Non-pigmented ciliary epithelial cell (primary cell): ENCODE results near the gene LOXHD1.
A peak's percentile ranks its signal among the peaks of the same experiment; 100 is the strongest.

Experiments
- DNase-seq: peaks from one replicate; pipeline ENCODE4 v3.0.0-alpha.2; 2010; ENCODE audit warnings: low read depth

Gene LOXHD1

GRCh38 chr18:46672062-46672970 lies 15.3 kb upstream of the LOXHD1 start:
- DNase-seq: peak; percentile 2

DNA sequence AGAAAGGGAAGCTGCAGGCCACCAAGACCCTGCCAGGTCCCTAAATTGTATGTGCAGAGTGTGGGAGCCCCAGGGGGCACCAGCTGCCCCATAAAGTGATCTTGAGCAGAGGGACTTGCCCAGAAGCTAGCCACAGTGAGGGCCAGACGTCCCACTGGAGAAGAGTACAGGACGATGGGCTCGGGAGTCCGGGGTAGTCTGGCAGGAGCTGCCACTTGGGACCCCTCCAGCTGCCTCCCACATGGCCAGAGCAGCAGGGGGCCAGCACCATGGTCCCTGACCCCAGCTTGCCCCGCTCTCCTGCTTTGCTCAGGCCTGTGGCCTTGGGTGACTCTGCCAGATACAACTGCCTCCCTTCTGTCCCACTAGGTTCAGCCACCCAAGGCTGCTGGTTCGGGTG lies 11.7 kb upstream of the LOXHD1 start:
- no peak for DNase-seq

DNA sequence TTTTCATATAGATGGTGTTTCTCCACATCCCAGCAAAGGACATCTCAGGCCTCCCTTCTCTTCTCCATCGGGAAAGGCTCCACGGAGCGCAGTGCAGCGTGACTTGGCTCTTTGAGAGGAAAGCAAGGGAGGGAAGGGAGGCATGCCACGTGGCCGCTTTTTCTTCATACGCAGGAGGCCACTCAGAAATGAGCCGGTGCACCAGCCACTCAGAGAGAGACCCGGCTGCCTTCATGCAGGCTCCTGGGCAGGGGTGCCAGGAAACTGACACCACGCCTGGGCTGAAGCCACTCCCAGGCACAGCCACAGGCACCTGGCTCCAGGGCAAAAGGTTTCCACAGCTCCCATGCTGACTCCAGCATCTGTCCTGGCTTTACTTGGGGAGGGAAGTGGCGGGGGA lies 11.1 kb upstream of the LOXHD1 start:
- no peak for DNase-seq

DNA sequence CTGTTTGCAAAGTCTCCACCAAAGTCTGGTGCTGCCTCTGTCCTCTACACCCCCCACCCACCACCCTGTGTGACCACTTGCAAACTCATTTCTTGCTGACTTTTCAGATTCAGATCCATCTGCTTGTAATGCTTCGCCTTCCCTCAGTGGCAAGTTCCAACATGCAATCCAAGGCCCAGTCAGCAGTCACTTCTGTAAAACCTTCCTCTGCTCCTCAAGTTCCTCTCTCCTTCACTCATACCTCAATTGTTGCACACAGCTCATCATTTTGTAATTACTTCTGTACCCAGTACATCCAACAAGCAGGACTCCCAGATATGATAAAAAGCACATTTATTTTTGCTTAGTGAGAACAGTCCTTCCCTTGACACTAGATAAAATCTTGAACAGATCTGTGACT lies 6.5 kb upstream of the LOXHD1 start:
- no peak for DNase-seq

- DNase-seq: no peak
These were observed 4.1 kb upstream of the LOXHD1 start for GRCh38 chr18:46660957-46661749.

DNA sequence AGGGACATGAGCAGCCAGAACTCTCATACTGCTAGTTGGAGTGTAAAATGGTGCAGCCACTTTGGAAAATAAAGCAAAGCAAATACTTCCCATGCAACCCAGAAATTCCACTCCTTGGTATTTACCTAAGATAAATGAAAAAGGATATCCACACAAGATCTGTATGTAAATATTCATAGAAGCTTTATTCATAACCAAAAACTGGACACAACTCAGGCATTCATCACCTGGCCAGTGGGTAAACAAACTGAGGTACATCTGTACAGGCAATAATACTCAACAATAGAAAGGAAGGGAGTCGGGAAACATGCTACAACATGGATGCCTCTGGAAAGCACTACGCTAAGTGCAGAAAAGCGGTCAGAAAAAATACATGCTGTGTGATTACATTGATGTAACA lies 2.5 kb upstream of the LOXHD1 start:
- DNase-seq: no peak

DNA sequence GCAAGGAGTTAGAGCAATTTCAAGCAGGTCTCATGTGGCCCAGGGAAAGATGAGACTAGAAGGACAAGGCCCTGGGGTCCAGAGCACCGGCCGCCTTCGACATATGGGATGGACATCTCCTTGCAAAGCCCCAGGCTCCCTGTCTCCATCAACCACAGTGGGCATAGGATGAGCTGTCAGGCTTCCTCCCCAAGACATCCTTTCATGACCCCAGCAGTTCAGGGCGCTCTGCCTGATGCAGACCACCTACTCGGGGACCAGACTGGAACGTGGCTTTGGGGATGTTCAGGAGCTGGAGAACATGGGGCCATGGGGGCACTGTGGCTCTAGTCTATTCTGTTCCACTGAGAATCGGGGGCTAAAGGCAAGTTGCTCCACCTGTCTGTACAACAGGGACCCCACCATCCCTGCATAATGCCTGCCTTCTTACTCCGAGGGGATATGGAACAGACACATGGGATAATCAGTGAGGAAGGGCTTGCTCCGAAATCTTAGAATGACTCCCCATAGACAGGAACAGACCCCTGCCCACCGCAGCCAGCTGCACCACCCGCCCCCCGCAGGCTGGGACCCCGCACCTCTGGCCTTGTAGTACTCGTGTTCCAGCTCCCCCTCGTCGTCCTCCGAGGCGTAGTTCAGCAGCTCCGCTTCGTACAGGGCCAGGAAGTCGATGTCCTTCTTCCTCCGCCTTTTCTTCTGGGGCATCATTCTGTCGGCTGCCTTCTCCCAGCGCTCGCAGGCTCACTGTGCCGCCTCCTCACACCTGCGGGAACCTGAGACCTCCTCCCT lies 500 bp downstream of the LOXHD1 start:
- no peak for DNase-seq

GRCh38 chr18:46652372-46652771 lies 4.6 kb downstream of the LOXHD1 start:
- DNase-seq: no peak

DNA sequence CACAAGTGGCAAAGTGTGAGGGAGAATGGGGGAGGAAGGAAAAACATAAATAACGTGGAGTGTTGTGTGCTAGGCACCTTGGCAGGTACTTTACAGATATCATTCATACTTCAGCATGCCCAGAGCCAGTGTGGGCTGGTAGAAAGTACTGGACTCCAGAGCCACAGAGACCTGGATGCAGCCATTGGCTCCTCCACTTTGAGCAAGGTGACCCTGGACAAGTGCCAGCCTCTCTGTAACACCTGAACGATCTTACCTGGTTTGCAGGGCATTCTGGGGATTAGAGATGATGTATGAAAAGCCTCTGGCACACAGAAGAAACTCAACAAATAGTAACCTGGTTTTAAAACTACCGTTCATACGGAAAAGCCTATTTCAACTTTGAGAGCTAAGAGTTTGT lies 6.3 kb downstream of the LOXHD1 start:
- no peak for DNase-seq

DNA sequence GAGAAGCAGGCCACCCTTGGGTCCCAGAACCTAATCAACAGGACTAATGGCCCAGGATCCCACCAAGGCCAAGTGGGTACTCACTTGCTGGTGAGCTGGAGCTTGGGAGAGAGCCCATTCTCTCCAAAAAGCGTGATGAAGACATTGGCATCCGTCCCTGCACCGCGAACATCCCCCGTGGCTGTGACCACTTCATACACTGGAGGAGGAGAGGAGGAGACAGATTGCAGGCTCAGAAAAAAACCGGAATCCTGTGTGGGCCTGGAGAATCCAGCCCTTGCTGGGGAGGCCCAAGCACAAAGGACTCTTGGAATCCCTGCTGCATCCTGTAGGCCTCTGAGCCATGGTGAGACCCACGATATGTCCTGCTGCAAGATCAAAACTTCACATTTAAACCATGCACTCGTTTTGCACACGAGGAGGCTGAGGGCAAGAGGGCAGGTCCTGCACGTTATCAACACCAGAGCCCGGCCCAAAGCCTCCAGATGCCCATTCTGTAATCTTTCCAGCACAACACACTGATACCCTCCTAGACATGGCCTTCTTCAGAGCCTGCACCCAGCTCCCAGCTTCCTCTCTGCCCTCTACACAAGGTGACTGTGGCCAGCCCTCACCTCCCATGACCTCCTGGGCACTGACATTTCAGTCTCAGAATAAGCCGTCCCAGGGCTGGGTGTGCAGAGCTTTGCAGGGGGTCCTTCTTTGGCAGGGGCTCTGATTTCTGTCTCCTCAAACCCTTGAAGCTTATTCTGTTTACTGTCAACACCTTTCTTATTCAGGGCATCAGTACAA lies 7.8 kb downstream of the LOXHD1 start:
- no peak for DNase-seq

DNA sequence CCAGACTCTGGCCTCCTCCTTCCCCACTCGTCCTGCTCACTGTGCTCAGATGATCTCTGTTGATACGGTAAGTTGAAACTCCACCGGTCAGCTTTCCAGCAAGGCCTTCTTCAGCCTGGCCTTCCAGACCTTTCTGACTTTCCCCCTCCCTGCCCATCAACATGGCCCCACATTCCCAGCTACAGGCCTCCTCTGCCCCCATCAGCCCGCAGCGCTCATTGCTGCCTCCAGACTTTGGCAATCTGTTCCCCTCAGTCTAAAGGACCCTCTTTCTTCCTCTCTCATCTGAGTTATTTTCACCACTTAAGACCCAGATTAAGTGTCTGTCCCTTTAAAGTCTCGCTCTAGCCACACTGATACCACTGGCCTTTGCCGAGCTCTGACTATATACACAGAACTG lies 10.6 kb downstream of the LOXHD1 start:
- DNase-seq: no peak

- no peak for DNase-seq
These were observed 14.5 kb downstream of the LOXHD1 start for GRCh38 chr18:46642561-46642960.

DNA sequence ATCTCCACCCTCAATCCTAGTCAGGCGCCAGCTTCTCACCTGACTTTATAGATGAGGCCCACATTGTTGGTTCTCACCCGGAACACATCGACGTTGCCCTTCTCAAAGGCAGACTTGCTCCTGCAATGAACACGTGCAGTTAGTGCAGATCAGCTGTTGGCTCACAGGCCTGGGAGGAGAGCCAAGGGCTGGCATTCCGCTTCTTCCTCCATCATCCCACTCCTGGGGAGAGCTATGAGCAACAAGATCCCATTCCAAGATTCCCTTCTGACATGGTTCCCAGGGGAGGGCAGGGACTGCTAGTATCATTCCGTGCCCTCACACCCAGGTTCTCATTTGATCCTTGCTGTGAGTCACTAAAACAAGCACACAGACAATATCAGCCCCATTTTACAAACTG lies 15.1 kb downstream of the LOXHD1 start:
- no peak for DNase-seq

DNA sequence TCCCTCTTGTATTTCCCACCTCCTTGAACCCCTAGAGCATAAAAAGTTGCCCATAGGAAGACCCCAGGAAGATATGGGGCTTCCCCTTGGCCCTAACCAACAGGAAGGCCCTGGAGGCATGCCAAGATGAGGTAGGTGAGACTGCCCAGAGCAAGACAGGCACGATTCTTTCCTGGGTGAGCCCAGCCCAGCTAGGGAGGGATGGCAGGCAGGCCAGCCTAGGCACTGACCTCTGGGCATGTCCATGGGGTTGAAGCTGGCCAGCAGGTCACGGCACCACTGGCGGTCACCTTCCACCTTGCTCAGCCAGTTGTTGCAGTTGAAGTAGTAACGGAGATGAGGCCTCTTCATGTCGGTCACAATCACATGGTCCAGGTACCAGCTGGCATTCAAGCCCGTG lies 17.6 kb downstream of the LOXHD1 start:
- DNase-seq: no peak

DNA sequence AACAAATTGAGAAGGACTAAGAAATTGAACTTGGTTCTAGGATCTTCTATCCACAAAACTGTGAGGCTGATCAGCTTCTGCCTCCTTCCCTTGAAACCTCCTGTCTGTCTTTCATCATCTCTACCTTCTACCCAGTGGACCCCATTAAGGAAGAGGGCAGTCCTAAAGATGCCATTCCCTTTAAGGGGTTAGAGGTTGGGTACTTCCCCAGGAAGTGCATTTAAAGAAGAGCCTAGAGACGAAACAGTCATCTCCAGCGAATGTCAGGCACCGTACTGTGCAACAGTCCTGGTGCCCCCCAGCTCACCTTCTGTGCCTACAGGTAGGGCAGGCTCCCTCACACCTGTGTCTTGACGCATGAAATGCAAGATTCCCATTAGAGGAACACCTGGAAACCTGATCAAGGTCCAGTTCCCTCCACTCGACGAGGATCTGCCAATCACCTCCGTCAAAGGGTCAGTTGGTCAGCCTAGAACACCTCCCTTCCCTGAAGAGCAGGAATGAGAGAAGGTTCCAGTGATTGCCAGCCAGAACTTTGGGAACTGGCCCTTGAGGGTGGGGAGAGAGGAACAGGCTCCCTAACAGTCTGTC lies 20.9 kb downstream of the LOXHD1 start:
- no peak for DNase-seq

DNA sequence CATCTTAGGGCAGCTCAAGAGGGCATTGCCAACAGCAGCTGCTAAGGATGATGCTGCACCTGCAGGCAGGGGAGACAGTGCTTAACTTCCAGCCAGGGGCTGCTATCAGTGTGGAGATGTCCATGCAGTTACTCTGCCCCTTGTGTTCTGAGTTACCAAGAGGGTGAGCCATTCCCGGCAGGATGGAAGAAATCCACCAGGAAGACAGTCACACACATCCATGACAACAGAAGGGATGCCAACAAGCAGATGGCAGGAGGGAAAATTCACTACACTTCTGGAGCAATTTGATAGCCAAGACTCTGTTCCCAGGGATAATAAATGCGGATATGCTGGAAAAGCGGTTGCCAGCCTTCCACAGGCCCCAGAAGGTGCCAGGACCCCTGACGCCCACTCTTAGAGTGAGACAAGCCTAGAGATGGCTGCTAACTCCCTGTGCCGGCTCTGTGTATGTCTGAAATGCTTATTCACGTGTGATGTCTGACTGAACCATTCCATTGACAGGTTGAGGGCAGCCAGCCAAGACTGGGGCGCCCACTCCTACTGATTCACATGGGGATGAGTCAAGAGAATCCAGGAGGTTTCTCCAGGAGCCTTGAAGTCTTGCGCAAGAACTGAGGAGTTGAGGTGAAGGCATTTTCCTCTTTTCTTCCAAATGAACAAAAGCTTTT lies 24.5 kb downstream of the LOXHD1 start:
- DNase-seq: peak; percentile 22

- DNase-seq: no peak
These were observed 26.0 kb downstream of the LOXHD1 start for GRCh38 chr18:46630991-46631390.

- no peak for DNase-seq
These were observed 26.9 kb downstream of the LOXHD1 start for GRCh38 chr18:46630160-46630559.

DNA sequence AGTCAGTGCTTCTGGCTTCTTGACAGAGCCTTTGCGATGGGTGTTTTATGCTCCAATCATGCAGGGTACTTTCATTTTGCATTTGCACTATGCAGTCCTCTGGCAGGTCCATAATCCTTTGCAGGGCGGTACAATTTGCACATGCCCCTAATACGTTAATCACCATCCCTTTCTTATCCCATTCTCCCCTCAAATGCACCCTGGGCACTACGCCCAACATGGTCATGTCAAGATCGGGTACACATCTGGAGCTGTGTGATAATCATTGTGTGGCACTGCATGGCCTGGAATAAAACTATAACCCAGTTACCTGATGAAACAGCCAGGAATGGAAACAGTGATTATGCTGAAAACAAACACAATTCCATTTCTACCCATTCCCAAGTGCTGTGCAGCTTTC lies 27.7 kb downstream of the LOXHD1 start:
- no peak for DNase-seq

- DNase-seq: no peak
These were observed 28.8 kb downstream of the LOXHD1 start for GRCh38 chr18:46628206-46628605.

DNA sequence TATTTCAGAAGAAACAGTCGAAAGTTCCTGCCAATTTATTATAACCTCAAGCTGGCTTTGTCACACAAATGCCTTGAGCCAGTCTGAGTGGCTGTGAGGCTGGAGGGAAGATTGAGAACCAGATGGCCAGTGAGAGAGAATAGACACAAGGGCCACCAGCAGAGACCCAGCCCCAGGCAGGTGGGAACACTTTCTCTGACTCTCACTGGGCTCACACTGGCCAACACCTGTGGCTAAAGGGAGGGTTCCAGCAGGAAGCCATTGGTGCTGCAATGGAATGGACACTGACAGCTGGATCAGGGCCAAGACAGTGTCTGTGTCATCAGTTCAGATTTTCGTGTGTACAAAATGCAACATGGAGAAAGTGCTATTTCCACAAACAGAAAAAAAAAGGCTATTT lies 29.9 kb downstream of the LOXHD1 start:
- DNase-seq: no peak
